K562 (cell line): ENCODE results near the gene P2RX3. TPM values are rescaled to one million over a fixed set of nuclear protein-coding genes. Genes with fewer than 3 reads are reported as not detected.
A peak's percentile ranks its signal among the peaks of the same experiment; 100 is the strongest.

Experiments used
- ATF2 ChIP-seq: sonication (generic); formaldehyde crosslinking; IDR thresholded peaks from 2 replicates; pipeline ENCODE4 v1.8.1; 2022; ENCODE audit warnings: missing genetic modification reagents
- ESRRA ChIP-seq: fragments of 450-650 bp; IDR thresholded peaks from 2 replicates; pipeline ENCODE4 v1.6.1; 2014; ENCODE audit warnings: low read depth, mild to moderate bottlenecking, moderate library complexity, borderline replicate concordance
- ETS2 ChIP-seq: IDR thresholded peaks from 2 replicates; pipeline ENCODE4 v1.6.1; 2016; ENCODE audit warnings: borderline replicate concordance, missing genetic modification characterization, mild to moderate bottlenecking, moderate library complexity, missing compliant biosample characterization; ENCODE audit not compliant: poor library complexity, severe bottlenecking
- JUN ChIP-seq, 2 experiments: sonication (generic) in 1 of 2; formaldehyde crosslinking in 1 of 2; IDR thresholded peaks; 2 replicates each; pipeline versions ENCODE4 v1.6.1 to v1.8.0; 2012 to 2022; ENCODE audit warnings: borderline replicate concordance in 2 of 2, mild to moderate bottlenecking in 2 of 2, improper control_type of control experiment in 1 of 2, low read depth in 1 of 2, low read length in 1 of 2, missing genetic modification reagents in 1 of 2
- MNT ChIP-seq, 2 experiments: fragments of 450-650 bp; conservative IDR thresholded peaks; 2 replicates each; pipeline ENCODE4 v1.6.1; 2017; ENCODE audit warnings: mild to moderate bottlenecking in 2 of 2, moderate library complexity in 2 of 2
- MTA2 ChIP-seq: fragments of 450-650 bp; IDR thresholded peaks from 2 replicates; pipeline ENCODE4 v1.6.1; 2016; ENCODE audit warnings: low read depth
- MYC ChIP-seq, 2 experiments: fragments of 250-450 bp in 1 of 2; sonication (Bioruptor Pico) in 1 of 2; IDR thresholded peaks; 2 replicates each; pipeline versions ENCODE4 v1.5.1 to v1.6.1; 2012 to 2021; ENCODE audit warnings: low read depth in 2 of 2, borderline replicate concordance in 1 of 2, improper control_type of control experiment in 1 of 2, low read length in 1 of 2, mild to moderate bottlenecking in 1 of 2, moderate library complexity in 1 of 2
- SAFB ChIP-seq: fragments of 200-400 bp; formaldehyde crosslinking; IDR thresholded peaks from 2 replicates; pipeline ENCODE4 v1.6.1; 2017; ENCODE audit warnings: low read depth, low read length, borderline replicate concordance
- ZBTB49 ChIP-seq: sonication (generic); formaldehyde crosslinking; IDR thresholded peaks from 2 replicates; pipeline ENCODE4 v1.8.0; 2022; ENCODE audit warnings: missing genetic modification reagents, mild to moderate bottlenecking, borderline replicate concordance
- ZNF407 ChIP-seq: fragments of 450-650 bp; IDR thresholded peaks from 2 replicates; pipeline ENCODE4 v1.6.1; 2016; ENCODE audit warnings: low read depth
- ZNF583 ChIP-seq: fragments of 250-450 bp; sonication (Bioruptor Pico); IDR thresholded peaks from 2 replicates; pipeline ENCODE4 v1.4.0; 2020
- ZNF668 ChIP-seq: fragments of 250-450 bp; sonication (Bioruptor Pico); IDR thresholded peaks from 2 replicates; pipeline ENCODE4 v1.8.0; 2022; ENCODE audit warnings: mild to moderate bottlenecking, inconsistent platforms
- polyA plus RNA-seq, 8 experiments: library from polyadenylated mRNA; depleted of rRNA in 4 of 8; stranded (reverse) in 5 of 8; unstranded in 3 of 8; fragments of >200 nt; fragmentation: Nextera tagmentation in 2 of 8; fragmentation: Illumina TruSeq in 1 of 8; extraction: Ambion mirVana in 2 of 8; extraction: Trizol in 1 of 8; gene quantifications; 2 replicates each; pipeline versions ENCODE4 v1.2.1 to v1.2.3, GENCODE V29; 2011 to 2014; ENCODE audit warnings: inconsistent platforms in 1 of 8, missing spikeins in 1 of 8
- total RNA-seq, 7 experiments: library from RNA; depleted of rRNA in 6 of 7; stranded (reverse); fragments of >200 nt in 6 of 7; fragmentation: Illumina TruSeq in 2 of 7; extraction: Trizol in 2 of 7; gene quantifications; 2 replicates each; pipeline versions ENCODE4 v1.2.1 to v1.2.3, GENCODE V29; 2011 to 2021; ENCODE audit warnings: low replicate concordance in 1 of 7

The P2RX3 gene
- total and polyA plus RNA-seq, 9 of the 15 experiments (the other 6 are each of a cell fraction or from before 2014, with no cell fraction given): not detected

GRCh38 chr11:57345555-57346211 is 7.5 kb downstream of the P2RX3 start (continued):
- TF ChIP-seq MNT (conservative IDR thresholded peaks at IDR 0.05) (peak; percentile 59 to 72; a peak in 3 of 4 replicates), MTA2 (no peak), ZNF583 (CRISPR knock-in tag) (no peak), ATF2 (CRISPR knock-in tag) (no peak), ETS2 (no peak), JUN (IDR thresholded peaks at IDR 0.05; ENCODE audit: borderline replicate concordance, low read depth, low read length) (no peak), JUN (CRISPR knock-in tag; IDR thresholded peaks at IDR 0.05; ENCODE audit: borderline replicate concordance) (no peak), MYC (IDR thresholded peaks at IDR 0.05; ENCODE audit: low read depth, low read length) (peak; percentile 90), MYC (CRISPR knock-in tag; IDR thresholded peaks at IDR 0.05; ENCODE audit: borderline replicate concordance, low read depth) (no peak), ZNF407 (no peak), ESRRA (no peak), ZNF668 (CRISPR knock-in tag) (no peak), ZBTB49 (CRISPR knock-in tag) (no peak), SAFB (no peak)
